SKM-1 treated with dmso at 0.1 percent for 144 hours (cell line): Measurements from ENCODE around the gene GALNT14.
A peak's percentile ranks its signal among the peaks of the same experiment; 100 is the strongest.
"Not testable (repeated sequence)": the region's sequence is repeated elsewhere in the genome, so short reads cannot be mapped to it uniquely, and the experiment has no call there.

ENCODE experiments used
- DNase-seq: peaks from one replicate; lab custom pipeline; 2025; ENCODE audit not compliant: unreplicated experiment; lab: John Stamatoyannopoulos, UW

The GALNT14 gene, protein sequence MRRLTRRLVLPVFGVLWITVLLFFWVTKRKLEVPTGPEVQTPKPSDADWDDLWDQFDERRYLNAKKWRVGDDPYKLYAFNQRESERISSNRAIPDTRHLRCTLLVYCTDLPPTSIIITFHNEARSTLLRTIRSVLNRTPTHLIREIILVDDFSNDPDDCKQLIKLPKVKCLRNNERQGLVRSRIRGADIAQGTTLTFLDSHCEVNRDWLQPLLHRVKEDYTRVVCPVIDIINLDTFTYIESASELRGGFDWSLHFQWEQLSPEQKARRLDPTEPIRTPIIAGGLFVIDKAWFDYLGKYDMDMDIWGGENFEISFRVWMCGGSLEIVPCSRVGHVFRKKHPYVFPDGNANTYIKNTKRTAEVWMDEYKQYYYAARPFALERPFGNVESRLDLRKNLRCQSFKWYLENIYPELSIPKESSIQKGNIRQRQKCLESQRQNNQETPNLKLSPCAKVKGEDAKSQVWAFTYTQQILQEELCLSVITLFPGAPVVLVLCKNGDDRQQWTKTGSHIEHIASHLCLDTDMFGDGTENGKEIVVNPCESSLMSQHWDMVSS

DNA sequence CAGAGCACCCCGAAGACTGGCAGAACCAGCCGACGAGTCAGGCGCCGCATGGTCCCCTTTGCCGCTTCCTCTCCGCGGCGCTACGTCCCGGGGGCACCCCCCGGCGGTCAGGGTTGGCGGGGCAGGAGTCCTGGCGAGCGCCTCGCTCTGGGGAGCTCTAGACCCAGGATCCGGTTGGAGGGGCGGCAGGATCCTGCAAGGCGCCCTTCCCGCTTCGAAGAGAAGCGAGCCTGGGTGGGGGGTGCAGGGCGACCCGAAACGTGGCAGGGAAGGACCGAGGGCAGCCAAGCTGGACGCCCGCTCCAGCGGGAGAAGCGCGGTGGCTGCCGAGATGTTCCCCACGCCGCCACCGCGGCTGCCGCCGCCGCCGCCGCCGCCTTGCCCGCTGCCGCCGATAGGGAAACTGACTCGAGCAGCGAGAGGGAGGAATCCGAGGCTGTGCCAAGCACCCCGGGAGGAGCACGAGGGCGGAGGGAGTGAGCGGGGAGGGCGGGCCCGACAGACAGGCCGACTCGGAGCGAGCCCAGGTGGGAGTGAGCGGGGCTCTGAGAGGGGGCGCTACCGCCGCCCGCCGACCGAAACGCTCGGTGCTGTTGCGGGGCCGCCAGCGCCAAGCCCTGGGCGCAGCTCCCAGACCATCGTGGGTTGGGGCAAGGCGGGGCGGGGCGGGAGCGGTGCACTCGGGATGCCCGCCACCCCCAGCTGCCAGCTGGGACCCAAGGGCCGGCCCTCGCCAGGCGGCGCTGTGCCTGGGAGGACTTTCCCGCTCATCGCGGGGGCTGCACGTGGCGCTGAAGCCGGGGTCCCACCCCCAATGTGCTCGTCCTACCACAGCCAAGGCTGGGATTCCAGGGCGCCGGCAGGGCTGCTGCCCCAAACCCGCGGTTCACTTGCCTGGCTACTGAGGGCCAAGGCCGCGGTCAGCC, at the start of gene GALNT14:
Gene GALNT14, minus strand, starts transcription at position 404 of the 926 bp plus-strand sequence. Its CDS starts 354 bp downstream, at position 50.
- peak; percentile 68 for DNase-seq

DNA sequence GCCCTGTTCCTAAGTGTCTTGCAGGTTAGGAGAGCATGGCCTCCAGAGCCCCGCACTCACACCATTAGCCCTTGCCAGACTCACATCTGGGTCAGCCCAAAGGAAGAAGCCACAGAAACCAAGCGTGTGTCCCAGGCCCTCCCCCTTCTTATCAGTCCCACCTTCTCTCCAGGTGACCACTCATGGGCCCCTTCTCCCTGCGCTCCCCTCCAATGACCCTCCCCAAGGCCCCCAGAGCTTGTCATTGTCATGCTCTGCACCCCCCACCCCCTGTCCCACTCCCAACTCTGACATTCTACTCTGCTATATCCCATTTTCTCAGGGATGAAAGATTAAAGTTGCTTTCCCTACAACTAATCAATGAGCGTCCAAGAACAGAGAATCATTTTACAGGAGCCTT, 48.9 kb upstream of the GALNT14 start:
- no peak for DNase-seq

DNA sequence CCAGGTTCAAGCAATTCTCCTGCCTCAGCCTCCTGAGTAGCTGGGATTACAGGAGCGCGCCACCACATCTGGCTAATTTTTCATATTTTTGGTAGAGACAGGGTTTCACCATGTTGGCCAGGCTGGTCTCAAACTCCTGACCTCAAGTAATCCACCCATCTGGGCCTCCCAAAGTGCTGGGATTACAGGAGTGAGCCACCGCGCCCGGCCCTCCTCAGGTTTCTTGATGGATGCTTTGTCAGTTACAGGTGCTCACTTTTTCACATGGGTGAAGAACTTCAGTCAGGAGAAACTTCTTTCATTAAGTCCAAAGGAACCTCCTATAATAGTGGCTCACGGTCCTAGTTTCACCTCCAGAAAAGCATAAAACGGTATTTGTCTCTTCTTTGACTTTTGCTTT, 45.7 kb upstream of the GALNT14 start:
- not testable (repeated sequence) for DNase-seq

DNA sequence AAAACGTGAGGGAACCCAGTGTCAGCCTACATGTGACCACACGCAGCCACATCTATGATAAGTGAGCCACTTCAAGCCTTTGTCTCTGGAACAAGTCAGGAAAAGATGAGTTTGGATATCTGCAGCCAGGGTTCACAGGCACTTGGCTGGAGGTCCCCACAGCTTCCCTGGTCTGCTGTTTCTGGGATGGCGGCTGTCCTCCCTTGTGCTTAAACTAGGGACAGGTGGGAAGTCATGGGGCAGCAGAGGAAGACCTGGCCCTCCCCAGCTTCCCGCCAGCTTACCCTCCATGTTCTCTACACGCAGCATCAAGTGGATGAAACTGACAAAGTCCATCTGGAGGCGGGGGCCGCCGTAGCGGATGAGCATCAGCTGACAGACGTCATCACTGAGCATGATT, 38.5 kb upstream of the GALNT14 start:
- no peak for DNase-seq

DNA sequence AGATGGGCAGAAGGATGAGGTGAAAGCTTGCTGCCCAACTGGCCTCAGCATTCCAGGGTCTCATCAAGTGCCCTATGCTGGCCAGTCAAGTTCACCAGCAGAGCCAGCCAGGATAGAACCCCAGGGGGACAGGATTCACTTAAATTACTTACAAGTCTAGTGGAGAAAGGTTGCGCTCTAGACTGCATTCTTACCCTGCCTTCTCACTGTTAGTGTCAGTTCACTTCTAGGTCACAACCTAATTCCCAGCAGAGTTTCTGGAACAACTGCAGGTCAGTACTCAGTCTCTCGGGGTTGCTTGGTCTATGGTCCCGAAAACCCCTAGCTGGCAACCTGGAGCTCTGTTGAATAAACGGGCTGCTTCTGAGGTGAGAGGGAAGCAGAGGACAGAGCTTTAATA, 32.9 kb upstream of the GALNT14 start:
- DNase-seq = no peak

DNA sequence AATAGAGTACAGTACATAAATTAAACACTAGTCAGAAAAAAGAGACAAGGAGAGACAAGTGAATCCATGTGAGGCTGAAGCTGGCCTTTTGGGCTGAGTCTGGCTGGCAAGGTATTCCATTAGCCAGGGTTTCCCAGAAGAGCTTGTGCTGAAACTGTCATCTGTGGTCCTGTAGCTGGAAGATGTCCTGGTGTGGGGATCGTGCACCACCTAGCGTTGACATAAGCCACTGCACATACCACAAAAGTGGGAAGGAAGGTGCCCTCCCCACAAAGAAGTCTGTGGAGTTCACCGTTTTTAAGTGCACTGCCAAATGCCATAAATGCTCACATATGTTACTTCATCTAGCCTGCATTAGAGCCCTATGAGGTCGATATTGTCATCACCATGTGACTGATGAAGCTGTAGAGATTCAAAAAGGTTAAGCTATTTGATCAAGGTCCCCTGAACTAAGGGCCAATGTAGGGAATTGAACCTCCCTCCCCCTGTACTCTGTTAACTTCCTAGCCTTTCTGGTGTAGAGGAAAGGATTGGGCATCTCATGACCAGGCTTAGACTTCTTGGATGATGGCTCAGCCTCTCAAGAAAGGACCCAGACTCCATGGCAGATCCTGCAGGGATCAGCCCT, 31.9 kb upstream of the GALNT14 start:
- DNase-seq = peak; percentile 69

DNA sequence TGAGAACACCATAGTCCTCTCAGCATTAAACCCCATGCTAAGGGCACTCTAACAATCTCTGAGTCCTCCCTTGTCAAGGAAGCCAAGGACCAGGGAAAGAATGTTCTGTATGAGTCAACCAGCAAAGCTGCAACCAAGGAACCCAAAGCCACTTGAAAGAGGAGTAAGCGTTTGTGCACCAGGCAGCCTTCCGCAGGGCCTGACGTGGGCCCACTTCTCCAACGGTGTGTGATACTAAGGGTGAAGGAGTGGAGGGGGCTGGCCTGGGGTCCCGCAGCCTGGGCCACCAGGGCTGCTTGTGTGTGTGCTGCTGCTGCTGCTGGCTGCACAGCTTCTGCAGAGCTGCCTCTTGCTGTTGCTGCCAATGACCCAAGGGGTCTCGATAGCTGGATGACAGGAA, 30.1 kb upstream of the GALNT14 start:
- no peak for DNase-seq

DNA sequence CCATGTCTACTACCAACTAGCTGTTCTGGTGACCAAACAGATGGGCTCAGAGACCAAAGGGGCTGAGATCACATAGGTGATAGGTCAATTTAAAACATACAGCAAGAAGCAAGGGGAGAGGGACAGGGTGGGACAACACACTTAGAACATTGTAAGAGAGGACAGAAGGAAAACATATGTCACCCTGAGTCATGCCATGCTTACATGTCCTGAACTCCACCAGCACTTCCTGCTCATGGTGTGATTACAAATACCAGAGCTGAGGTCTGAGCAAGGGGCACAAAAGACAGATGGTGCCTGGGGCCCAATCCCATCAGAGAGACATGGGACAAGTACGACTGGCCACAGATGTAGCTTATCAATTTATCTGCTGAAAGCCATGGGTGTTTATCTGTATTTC, 28.7 kb upstream of the GALNT14 start:
- DNase-seq = no peak

DNA sequence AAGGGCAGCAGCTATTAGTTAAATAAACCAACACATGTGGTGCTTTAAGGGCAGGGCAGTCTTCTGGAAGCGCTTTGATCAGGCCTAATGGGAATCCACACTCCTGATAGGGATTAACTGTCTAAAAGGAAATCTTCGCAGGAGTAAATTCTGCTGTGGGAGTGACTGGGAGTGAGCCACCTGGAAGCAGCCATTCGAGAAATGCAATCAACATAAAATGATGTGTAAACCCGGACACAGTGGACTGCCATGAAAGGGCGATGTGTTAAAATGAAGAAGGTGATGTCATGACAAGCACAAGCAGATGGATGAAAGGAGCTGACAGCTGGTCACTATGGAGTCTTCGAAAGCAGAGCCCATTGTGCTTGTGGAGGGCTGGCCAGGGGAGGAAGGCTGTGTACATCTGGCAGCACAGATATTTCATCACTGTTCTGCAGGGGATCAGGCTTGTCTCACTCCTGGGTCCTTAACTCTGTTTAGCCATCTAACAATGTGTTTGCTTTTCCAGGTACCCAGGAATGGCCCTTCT, 24.8 kb upstream of the GALNT14 start:
- DNase-seq = no peak

DNA sequence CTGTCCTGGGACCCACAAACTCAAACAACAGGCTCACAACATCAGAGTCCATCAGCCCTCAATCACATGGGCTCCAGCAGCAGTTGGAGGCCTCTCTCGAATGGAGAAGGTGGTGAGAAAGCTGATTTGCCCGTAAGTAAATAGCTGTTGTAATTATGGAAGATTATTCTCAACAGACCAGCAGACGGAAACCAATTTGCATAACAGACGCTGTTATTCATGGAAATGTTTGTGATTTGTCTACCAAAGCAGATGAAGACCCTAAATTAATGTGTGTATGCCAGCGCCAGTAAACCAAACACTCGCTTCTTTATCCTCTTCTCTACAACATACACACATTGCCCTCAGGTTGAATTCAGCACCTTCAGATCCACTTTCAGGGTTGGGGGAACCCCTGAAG, 23.4 kb upstream of the GALNT14 start:
- no peak for DNase-seq

DNA sequence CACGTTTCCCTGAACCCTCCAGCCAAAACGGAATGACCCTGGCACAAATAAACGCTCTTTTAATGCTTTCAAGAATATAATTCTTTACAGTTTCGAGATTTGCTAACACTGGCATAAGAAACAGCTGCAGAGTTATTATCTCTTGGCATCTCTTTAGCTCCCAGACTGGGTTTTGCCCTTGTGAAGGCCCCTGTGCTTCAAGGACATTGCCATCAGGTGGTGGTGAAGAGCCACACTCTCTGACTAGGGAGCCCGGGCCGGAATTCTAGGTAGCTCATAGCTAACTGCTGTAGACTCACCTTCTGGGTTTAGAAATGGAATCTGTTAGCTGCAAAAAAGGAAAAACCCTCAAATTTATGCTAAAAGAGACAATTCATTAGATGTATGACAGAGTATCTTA, 13.3 kb upstream of the GALNT14 start:
- no peak for DNase-seq

DNA sequence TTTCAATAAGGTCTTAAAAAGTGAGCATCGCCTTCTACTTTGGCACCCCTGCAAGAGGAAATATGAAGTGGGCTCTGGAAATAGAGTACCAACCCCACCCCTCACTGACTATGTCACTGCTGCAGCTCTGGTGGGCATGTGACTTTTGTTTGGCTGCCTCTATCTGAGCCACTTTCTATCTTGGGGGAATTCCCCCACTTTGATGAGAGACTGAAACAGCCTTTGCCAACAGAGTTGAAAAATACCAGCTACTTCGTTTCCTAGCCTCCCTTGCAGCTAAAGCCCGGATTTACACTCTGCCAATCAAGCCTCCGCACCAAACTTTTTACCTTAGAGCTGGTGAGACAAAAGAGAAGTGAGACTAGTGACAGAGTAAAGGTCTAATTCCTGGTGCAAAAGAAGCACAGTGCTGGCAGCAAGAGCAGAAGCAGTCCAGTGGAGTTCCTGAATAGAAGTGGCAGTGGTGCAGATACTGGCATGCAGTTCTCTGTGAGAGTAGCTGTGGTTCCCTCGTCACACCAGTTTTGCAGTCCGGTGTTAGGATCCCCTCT, 12.0 kb upstream of the GALNT14 start:
- no peak for DNase-seq

DNA sequence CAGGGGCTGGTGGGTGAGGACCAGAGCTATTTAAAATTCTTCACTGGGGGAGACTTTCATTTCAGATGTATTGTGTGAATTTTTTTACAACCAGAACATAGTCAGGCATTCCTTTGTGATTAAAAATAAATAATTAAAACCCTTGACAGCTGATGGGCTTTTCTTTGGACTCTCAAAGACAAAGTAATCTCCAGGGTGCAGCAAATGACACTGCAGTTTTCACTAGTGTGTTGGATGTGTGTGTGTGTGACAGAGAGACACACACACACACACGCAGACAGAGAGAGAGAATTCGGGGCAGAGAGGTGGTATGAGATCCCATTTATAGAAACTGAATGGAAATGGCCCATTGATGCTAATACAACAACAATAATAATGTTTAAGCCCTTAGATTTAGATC, 10.3 kb upstream of the GALNT14 start:
- no peak for DNase-seq

DNA sequence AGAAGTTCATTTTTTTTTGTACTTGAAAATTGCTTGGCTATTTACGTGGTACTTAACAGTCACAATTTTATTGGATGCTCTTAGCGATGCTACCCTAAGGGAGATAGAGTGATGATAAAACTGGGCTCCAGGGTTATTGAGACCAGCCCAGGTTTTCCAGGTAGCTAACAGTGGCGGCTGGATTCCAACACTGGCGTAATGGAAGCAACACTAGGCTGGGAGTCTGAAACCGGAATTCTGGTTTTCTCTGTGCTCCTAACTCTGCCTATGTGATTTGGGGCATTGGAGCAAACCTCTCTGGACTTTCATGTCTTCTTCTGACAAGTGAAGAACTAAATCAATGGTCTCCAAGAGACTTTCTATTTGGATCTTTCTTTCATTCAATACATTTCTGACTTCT, 9.4 kb upstream of the GALNT14 start:
- DNase-seq = no peak

DNA sequence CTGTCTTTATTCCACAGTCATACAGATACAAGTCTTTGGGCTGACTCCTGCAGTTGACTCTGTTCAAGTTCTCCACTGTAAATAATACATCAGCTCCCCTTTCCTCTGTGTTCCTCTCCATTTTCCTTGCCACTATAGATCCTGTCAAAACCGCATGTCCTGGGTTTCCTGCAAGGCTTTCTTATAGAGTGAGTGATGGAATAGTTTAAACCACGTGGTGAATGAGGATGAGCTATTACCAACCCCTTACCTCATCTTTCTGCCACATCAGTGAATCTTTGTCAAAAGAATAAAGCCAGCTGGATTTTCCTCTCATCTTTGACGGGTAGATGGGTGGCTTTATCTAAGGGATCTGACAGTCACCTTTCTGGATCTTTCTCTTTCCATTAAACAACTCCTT, 3.9 kb upstream of the GALNT14 start:
- no peak for DNase-seq

DNA sequence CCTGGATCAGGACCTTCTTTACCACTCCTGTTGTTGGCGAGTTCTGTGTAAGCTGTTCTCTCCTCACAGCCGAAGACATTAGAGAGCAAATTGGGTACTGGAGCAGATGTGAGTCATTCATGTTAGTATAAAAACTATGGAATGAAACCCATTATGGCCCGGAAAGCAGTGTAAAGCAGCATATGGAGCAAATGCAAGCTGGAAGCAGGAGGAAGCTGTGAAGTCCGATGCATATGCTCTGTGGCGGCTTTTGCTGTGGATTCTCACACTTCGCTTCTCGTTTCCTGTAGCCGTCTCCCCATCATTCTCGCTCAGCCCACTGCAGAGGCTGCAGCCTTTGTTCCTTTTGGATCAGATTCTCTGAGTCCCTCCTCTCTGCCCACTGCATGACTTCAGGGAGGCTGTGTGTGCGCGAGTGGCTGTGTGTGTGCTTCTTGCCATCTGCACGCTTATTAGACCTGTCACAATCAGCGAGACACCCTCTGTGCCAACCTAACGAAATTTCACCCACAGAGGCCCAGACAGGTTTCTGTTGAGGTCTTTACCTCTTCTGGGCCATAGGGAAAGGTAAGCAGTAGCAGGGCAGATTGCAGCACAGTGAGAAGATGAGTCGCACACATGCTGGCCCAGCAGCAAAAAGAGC, 3.3 kb upstream of the GALNT14 start:
- no peak for DNase-seq

DNA sequence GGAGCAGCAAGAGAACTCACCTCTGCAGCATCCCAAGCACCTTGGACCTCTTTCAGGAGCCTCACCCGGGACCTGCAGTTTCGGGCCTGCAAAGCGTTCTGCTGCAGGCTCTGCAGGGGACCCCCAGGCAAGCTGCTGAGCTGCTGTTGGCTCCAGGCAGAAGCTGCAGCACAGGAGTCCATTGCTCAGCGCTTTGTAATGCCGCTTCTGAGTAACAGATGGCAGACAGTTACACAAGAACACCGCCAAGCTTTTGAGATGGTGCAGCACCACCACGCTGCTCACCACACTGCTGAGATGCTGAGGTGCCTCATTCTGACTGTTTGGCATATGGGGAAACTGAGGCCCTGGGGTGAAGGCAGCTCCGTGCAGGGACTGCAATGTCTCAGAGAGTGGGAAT, 1.9 kb upstream of the GALNT14 start:
- no peak for DNase-seq

DNA sequence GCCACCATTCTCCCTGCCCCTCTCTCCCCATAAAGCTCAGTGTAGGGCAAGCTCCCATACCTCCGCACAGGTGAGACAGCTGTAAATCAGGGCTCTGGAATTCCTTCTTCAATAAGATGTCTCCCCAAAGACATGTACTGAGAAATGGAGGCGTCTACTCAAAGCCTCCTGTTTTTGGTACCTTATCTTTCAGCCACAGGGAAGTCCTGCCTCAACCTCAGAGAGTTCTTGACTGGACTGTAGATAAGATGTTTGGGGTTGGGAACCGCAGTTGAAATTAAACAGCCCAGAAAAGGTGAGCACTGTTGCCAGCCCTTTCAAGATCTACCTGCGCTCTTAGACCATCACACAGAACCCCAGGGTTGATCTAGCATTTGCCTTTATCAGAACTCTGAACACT, 1.4 kb upstream of the GALNT14 start:
- no peak for DNase-seq

DNA sequence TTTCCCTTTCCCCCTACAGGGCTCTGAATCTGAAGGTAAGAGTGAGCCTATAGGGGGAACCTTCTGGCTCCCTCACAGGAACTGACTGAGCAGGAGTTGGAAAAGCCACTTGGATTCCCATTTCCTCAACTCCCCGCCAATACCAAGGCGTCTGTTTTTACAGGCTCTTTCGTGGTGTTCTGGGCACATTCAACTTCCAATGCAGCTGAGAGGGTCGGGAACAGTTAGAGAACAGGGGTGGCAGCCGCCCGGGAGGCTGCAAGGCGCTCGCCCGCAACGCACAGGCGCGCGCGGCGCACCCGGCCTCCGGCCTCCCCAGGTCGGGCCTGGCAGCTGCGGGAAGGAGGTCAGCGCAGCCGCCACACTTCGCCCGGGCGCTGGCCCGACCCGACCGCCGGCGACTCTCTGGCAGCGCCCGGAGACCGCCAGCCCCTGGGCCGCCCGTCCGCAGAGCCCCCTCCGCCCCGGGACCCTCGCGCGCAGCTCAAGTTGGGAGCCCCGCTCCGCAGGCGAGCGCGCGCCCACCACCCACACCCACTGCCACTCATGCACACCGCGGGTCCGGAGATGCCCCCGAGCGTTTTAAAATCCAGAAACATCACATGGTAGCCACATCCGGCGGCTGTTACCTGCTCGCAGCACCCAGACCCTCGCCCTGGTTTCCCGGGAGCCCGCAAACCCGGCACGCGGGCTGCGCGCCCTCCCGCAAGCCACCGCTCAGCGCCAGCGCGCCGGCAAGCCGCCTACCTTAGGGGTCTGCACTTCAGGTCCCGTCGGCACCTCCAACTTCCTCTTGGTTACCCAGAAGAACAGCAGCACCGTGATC, 816 bp downstream of the GALNT14 start:
- DNase-seq = peak; percentile 11
